SK-N-SH (cell line): Measurements from ENCODE around the gene MICAL2.

Source experiments
- CHD2 ChIP-seq: fragments of 150-350 bp; IDR thresholded peaks from 2 replicates; pipeline ENCODE4 v1.6.1; 2018; ENCODE audit warnings: low read length; ENCODE audit not compliant: partially characterized antibody
- CTCF ChIP-seq: fragments of 200-600 bp; sonication (generic); IDR thresholded peaks from 2 replicates; pipeline ENCODE4 v1.6.1; 2017; ENCODE audit warnings: antibody characterized with exemption, mild to moderate bottlenecking, moderate library complexity
- EZH2phosphoT487 ChIP-seq: fragments of 200-600 bp; sonication (generic); IDR thresholded peaks from 2 replicates; pipeline ENCODE4 v1.6.1; 2017; ENCODE audit warnings: low read depth, mixed run types, mild to moderate bottlenecking, antibody characterized with exemption, moderate library complexity, borderline replicate concordance
- MAX ChIP-seq: IDR thresholded peaks from 2 replicates; pipeline ENCODE4 v1.4.0; 2012; ENCODE audit warnings: low read depth
- NFIC ChIP-seq: IDR thresholded peaks from 2 replicates; pipeline ENCODE4 v1.4.0; 2012; ENCODE audit warnings: borderline replicate concordance
- NRF1 ChIP-seq: IDR thresholded peaks from 2 replicates; pipeline ENCODE4 v1.6.1; 2012; ENCODE audit warnings: low read depth, mild to moderate bottlenecking, low read length
- PBX3 ChIP-seq: IDR thresholded peaks from 2 replicates; pipeline ENCODE4; 2012
- RCOR1 ChIP-seq: fragments of 150-350 bp; IDR thresholded peaks from 2 replicates; pipeline ENCODE4 v1.6.1; 2017; ENCODE audit warnings: antibody characterized with exemption, low read length
- RFX5 ChIP-seq: IDR thresholded peaks from 2 replicates; pipeline ENCODE4 v1.6.1; 2012; ENCODE audit warnings: mild to moderate bottlenecking, improper control_type of control experiment, low read length
- SIN3A ChIP-seq: IDR thresholded peaks from 2 replicates; pipeline ENCODE4 v1.6.1; 2012; ENCODE audit warnings: low read depth, mild to moderate bottlenecking, low read length, moderate library complexity, borderline replicate concordance
- TAF1 ChIP-seq: IDR thresholded peaks from 2 replicates; pipeline ENCODE4 v1.6.1; 2012; ENCODE audit warnings: low read depth, mild to moderate bottlenecking, low read length, moderate library complexity, borderline replicate concordance
- TCF12 ChIP-seq: IDR thresholded peaks from 2 replicates; pipeline ENCODE4 v1.4.0; 2012
- USF2 ChIP-seq: fragments of 150-350 bp; IDR thresholded peaks from 2 replicates; pipeline ENCODE4 v1.6.1; 2017; ENCODE audit warnings: antibody characterized with exemption, low read length, low read depth, borderline replicate concordance
- YY1 ChIP-seq: IDR thresholded peaks from 2 replicates; pipeline ENCODE4 v1.4.0; 2012; ENCODE audit warnings: low read depth, mild to moderate bottlenecking

- TF ChIP-seq RFX5 (no peak), MAX (no peak), CTCF (no peak), EZH2phosphoT487 (no peak), TCF12 (no peak), RCOR1 (no peak), NFIC (no peak), CHD2 (no peak), TAF1 (no peak), NRF1 (no peak), SIN3A (no peak), YY1 (no peak), USF2 (no peak), PBX3 (no peak)
These were observed 157.5 kb downstream of the MICAL2 start for GRCh38 chr11:12267921-12268320.
